Bronchial epithelial cell (primary cell): ENCODE measurements around the gene NES. TPM values are rescaled to one million over a fixed set of nuclear protein-coding genes. Genes with fewer than 3 reads are reported as not detected.

Source experiments
- DNase-seq: peaks from one replicate; pipeline ENCODE4 v3.0.0-alpha.2; 2010; ENCODE audit warnings: low read depth
- FAIRE-seq: peaks from 2 replicates; lab custom pipeline; 2011; peaks lifted over from hg19 to GRCh38; lab: Jason Lieb, UNC
- H3K27me3 ChIP-seq: 2 replicates; pipeline ENCODE4 v1.5.1; 2011; ENCODE audit warnings: low read length; ENCODE audit not compliant: control insufficient read depth, insufficient read depth
- H3K36me3 ChIP-seq: 2 replicates; pipeline ENCODE4 v1.5.1; 2011; ENCODE audit warnings: low read length; ENCODE audit not compliant: control insufficient read depth, insufficient read depth
- H3K4me3 ChIP-seq: 2 replicates; pipeline ENCODE4 v1.5.1; 2011; ENCODE audit warnings: mild to moderate bottlenecking, low read depth, low read length, control low read depth
- CTCF ChIP-seq: IDR thresholded peaks from 2 replicates; pipeline ENCODE4 v1.5.1; 2011; ENCODE audit warnings: mild to moderate bottlenecking, moderate library complexity, low read length, control low read depth, inconsistent platforms; ENCODE audit not compliant: insufficient read depth, severe bottlenecking
- total RNA-seq: library from RNA; depleted of rRNA; stranded (reverse); fragments of >200 nt; gene quantifications from 2 replicates; pipeline ENCODE4 v1.2.1, GENCODE V29; 2014

NES gene
- total RNA-seq, 1 donor from 2014 or later: under 0.01 TPM

- H3K36me3 ChIP-seq: no peaks in the 10 kb centered on the region
- H3K4me3 ChIP-seq: no peak overlapping the region
- no peak for TF ChIP-seq CTCF
- no peaks in the 10 kb centered on the region for H3K27me3 ChIP-seq
- DNase-seq (no peak), FAIRE-seq (no peak)
Measured at GRCh38 chr1:156664767-156665411, 12.3 kb downstream of the NES start.

GRCh38 chr1:156664046-156664766, 13.0 kb downstream of the NES start:
- H3K4me3 ChIP-seq: no peak overlapping the region
- no peak for TF ChIP-seq CTCF
- DNase-seq (no peak), FAIRE-seq (no peak)
- no peaks in the 10 kb centered on the region for H3K36me3 ChIP-seq
- no peaks in the 10 kb centered on the region for H3K27me3 ChIP-seq

- Histone ChIP-seq H3K27me3 (no peaks in the 10 kb centered on the region), H3K36me3 (no peaks in the 10 kb centered on the region), H3K4me3 (no peak overlapping the region)
- no peak for DNase-seq
- no peak for TF ChIP-seq CTCF
- no peak for FAIRE-seq
Measured at GRCh38 chr1:156663178-156663577, 14.0 kb downstream of the NES start.

GRCh38 chr1:156662800-156663055, 14.5 kb downstream of the NES start:
- no peak for FAIRE-seq
- Histone ChIP-seq H3K27me3 (no peaks in the 10 kb centered on the region), H3K36me3 (no peaks in the 10 kb centered on the region), H3K4me3 (no peak overlapping the region)
- no peak for TF ChIP-seq CTCF
- DNase-seq: no peak

- Histone ChIP-seq H3K36me3 (no peaks in the 10 kb centered on the region), H3K27me3 (peaks cover 1% of the 10 kb centered on the region), H3K4me3 (no peak overlapping the region)
- no peak for DNase-seq
- no peak for TF ChIP-seq CTCF
- no peak for FAIRE-seq
Measured at GRCh38 chr1:156662005-156662799, 15.0 kb downstream of the NES start.
